Loucy (cell line): Measurements from ENCODE around the gene ITGB5.

Source experiments
- H2AFZ ChIP-seq: fragments of 200-600 bp; sonication (generic); 2 replicates; pipeline ENCODE4 v1.6.0; 2016; ENCODE audit warnings: antibody characterized with exemption, mild to moderate bottlenecking, low read length, moderate library complexity
- H3F3A ChIP-seq: fragments of 200-600 bp; 2 replicates; pipeline ENCODE4 v1.6.0; 2016; ENCODE audit warnings: antibody characterized with exemption, low read depth, mild to moderate bottlenecking
- H3K27me3 ChIP-seq: fragments of 200-600 bp; sonication (generic); 2 replicates; pipeline ENCODE4 v1.6.1; 2014; ENCODE audit warnings: low read length, mild to moderate bottlenecking; ENCODE audit not compliant: insufficient read depth, poor library complexity, severe bottlenecking
- H3K36me3 ChIP-seq: fragments of 200-600 bp; sonication (generic); 2 replicates; pipeline ENCODE4 v1.6.1; 2016; ENCODE audit warnings: low read length; ENCODE audit not compliant: insufficient read depth
- H3K4me1 ChIP-seq: fragments of 200-600 bp; sonication (generic); 2 replicates; pipeline ENCODE4 v1.5.1; 2014; ENCODE audit warnings: low read length, mild to moderate bottlenecking; ENCODE audit not compliant: insufficient read depth, poor library complexity, severe bottlenecking
- H3K4me2 ChIP-seq: fragments of 200-600 bp; sonication (generic); 2 replicates; pipeline ENCODE4 v1.6.0; 2014; ENCODE audit warnings: antibody characterized with exemption, low read length, low read depth, mild to moderate bottlenecking; ENCODE audit not compliant: poor library complexity, severe bottlenecking
- H3K4me3 ChIP-seq: fragments of 200-600 bp; sonication (generic); 2 replicates; pipeline ENCODE4 v1.5.1; 2014; ENCODE audit warnings: low read length, mild to moderate bottlenecking, mixed read lengths; ENCODE audit not compliant: poor library complexity, severe bottlenecking
- H3K79me2 ChIP-seq: fragments of 200-600 bp; sonication (generic); 2 replicates; pipeline ENCODE4 v1.6.1; 2014; ENCODE audit warnings: low read length; ENCODE audit not compliant: insufficient read depth
- H3K9ac ChIP-seq: fragments of 200-600 bp; sonication (generic); 2 replicates; pipeline ENCODE4 v1.6.0; 2014; ENCODE audit warnings: mild to moderate bottlenecking, low read depth, low read length, moderate library complexity; ENCODE audit not compliant: poor library complexity, severe bottlenecking
- H3K9me2 ChIP-seq: fragments of 200-600 bp; sonication (generic); replicated peaks from 2 replicates; pipeline ENCODE4 v1.6.1; 2016; ENCODE audit warnings: low read depth, low read length, mixed read lengths
- H3K9me3 ChIP-seq: fragments of 200-600 bp; sonication (generic); 2 replicates; pipeline ENCODE4 v1.6.1; 2014; ENCODE audit warnings: mild to moderate bottlenecking, antibody characterized with exemption, low read length, low read depth; ENCODE audit not compliant: insufficient read depth
- H4K20me1 ChIP-seq: fragments of 200-600 bp; sonication (generic); 2 replicates; pipeline ENCODE4 v1.6.0; 2014; ENCODE audit warnings: antibody characterized with exemption, low read length, mild to moderate bottlenecking; ENCODE audit not compliant: insufficient read depth, poor library complexity, severe bottlenecking
- CTCF ChIP-seq: fragments of 200-600 bp; sonication (generic); conservative IDR thresholded peaks from 2 replicates; pipeline ENCODE4 v1.5.1; 2014; ENCODE audit warnings: mild to moderate bottlenecking, antibody characterized with exemption, low read length
- EZH2phosphoT487 ChIP-seq: fragments of 200-600 bp; IDR thresholded peaks from 2 replicates; pipeline ENCODE4 v1.6.1; 2018; ENCODE audit warnings: antibody characterized with exemption, mild to moderate bottlenecking, moderate library complexity, borderline replicate concordance

ITGB5 gene

GRCh38 chr3:124763644-124764358 lies 123.4 kb downstream of the ITGB5 start:
- H3K27me3 ChIP-seq = no peaks in the 10 kb centered on the region
- H3F3A ChIP-seq = no peaks in the 10 kb centered on the region
- H4K20me1 ChIP-seq = no peaks in the 10 kb centered on the region
- H3K79me2 ChIP-seq = no peaks in the 10 kb centered on the region
- no peaks in the 10 kb centered on the region for H3K9me2 ChIP-seq
- TF ChIP-seq EZH2phosphoT487 = no peak
- no peak for TF ChIP-seq CTCF
- H2AFZ ChIP-seq = no peak overlapping the region
- H3K9me3 ChIP-seq = no peaks in the 10 kb centered on the region
- H3K4me2 ChIP-seq = no peak overlapping the region
- no peak overlapping the region for H3K9ac ChIP-seq
- no peak overlapping the region for H3K4me3 ChIP-seq
- H3K36me3 ChIP-seq = no peaks in the 10 kb centered on the region
- no peaks in the 10 kb centered on the region for H3K4me1 ChIP-seq

GRCh38 chr3:124763206-124763605 lies 124.0 kb downstream of the ITGB5 start:
- Histone ChIP-seq H3K4me1 (no peaks in the 10 kb centered on the region), H3K27me3 (no peaks in the 10 kb centered on the region), H3K79me2 (no peaks in the 10 kb centered on the region), H3K9ac (no peak overlapping the region), H4K20me1 (no peaks in the 10 kb centered on the region), H2AFZ (no peak overlapping the region), H3K36me3 (no peaks in the 10 kb centered on the region), H3K4me2 (no peak overlapping the region), H3K9me3 (no peaks in the 10 kb centered on the region), H3F3A (no peaks in the 10 kb centered on the region), H3K9me2 (no peaks in the 10 kb centered on the region), H3K4me3 (no peak overlapping the region)
- TF ChIP-seq EZH2phosphoT487 (no peak), CTCF (no peak)

GRCh38 chr3:124762661-124763011 lies 124.5 kb downstream of the ITGB5 start:
- no peaks in the 10 kb centered on the region for H3F3A ChIP-seq
- no peak overlapping the region for H3K9ac ChIP-seq
- H3K9me2 ChIP-seq = no peaks in the 10 kb centered on the region

More at GRCh38 chr3:124762661-124763011, 124.5 kb downstream of the ITGB5 start:
- Histone ChIP-seq H3K79me2 (no peaks in the 10 kb centered on the region), H3K9me3 (no peaks in the 10 kb centered on the region), H3K4me3 (no peak overlapping the region), H2AFZ (no peak overlapping the region), H3K36me3 (no peaks in the 10 kb centered on the region), H4K20me1 (no peaks in the 10 kb centered on the region), H3K4me2 (no peak overlapping the region), H3K27me3 (no peaks in the 10 kb centered on the region), H3K4me1 (no peaks in the 10 kb centered on the region)
- TF ChIP-seq CTCF = no peak
- no peak for TF ChIP-seq EZH2phosphoT487
